PC-9 (cell line): Measurements from ENCODE around the gene CTNNAL1. TPM values are rescaled to one million over a fixed set of nuclear protein-coding genes. Genes with fewer than 3 reads are reported as not detected.

Source experiments
- BruUV-seq: library from RNA; stranded (reverse); fragments of 400-500 nt; replicated peaks from 2 replicates; lab custom pipeline; 2021; lab: Mats Ljungman, UMichigan
- CTCF ChIA-PET: fragments of 300-600 bp; sonication (Branson Sonifier 250); formaldehyde crosslinking; loops from one replicate; lab custom pipeline; 2022; ENCODE audit warnings: antibody characterized with exemption; lab: Charles Lee
- POLR2A ChIA-PET: fragments of 300-600 bp; sonication (Branson Sonifier 250); formaldehyde crosslinking; loops from one replicate; lab custom pipeline; 2022; ENCODE audit warnings: antibody characterized with exemption; ENCODE audit not compliant: unreplicated experiment; lab: Charles Lee
- DNase-seq, 2 experiments: peaks; one replicate each; pipeline versions ENCODE4 v3.0.0 to v3.0.0-alpha.2; 2015 to 2022; ENCODE audit warnings: mixed read lengths in 1 of 2
- H2AFZ ChIP-seq: fragments of 200-600 bp; sonication (generic); 2 replicates; pipeline ENCODE4 v1.8.1; 2017; ENCODE audit warnings: antibody characterized with exemption
- H3F3A ChIP-seq: fragments of 200-600 bp; sonication (generic); 2 replicates; pipeline ENCODE4 v1.8.1; 2017; ENCODE audit warnings: antibody characterized with exemption, mild to moderate bottlenecking, low read depth; ENCODE audit not compliant: insufficient read depth
- H3K27ac ChIP-seq: fragments of 200-600 bp; sonication (generic); 2 replicates; pipeline ENCODE4 v1.6.1; 2016; ENCODE audit warnings: mixed run types
- H3K27me3 ChIP-seq: fragments of 200-600 bp; sonication (generic); 2 replicates; pipeline ENCODE4 v1.6.1; 2016; ENCODE audit warnings: low read depth, mixed run types; ENCODE audit not compliant: insufficient read depth
- H3K36me3 ChIP-seq: fragments of 200-600 bp; sonication (generic); 2 replicates; pipeline ENCODE4 v1.6.1; 2016; ENCODE audit warnings: low read depth, mixed run types
- H3K4me1 ChIP-seq: fragments of 200-600 bp; sonication (generic); replicated peaks from 2 replicates; pipeline ENCODE4 v1.6.1; 2016; ENCODE audit warnings: mixed run types; ENCODE audit not compliant: insufficient read depth
- H3K4me2 ChIP-seq: fragments of 200-600 bp; sonication (generic); 2 replicates; pipeline ENCODE4 v1.6.1; 2017; ENCODE audit warnings: mixed run types
- H3K4me3 ChIP-seq: fragments of 200-600 bp; sonication (generic); 2 replicates; pipeline ENCODE4 v1.6.1; 2016; ENCODE audit warnings: mixed run types
- H3K79me2 ChIP-seq: fragments of 200-600 bp; sonication (generic); 2 replicates; pipeline ENCODE4 v1.6.1; 2017; ENCODE audit warnings: low read depth, mixed run types
- H3K9me2 ChIP-seq: fragments of 200-600 bp; sonication (generic); 2 replicates; pipeline ENCODE4 v1.8.1; 2017; ENCODE audit warnings: mild to moderate bottlenecking; ENCODE audit not compliant: insufficient read depth
- H3K9me3 ChIP-seq: fragments of 200-600 bp; sonication (generic); 2 replicates; pipeline ENCODE4 v1.8.1; 2016; ENCODE audit warnings: low read depth; ENCODE audit not compliant: insufficient read depth
- H4K20me1 ChIP-seq: fragments of 200-600 bp; sonication (generic); 2 replicates; pipeline ENCODE4 v1.8.1; 2017; ENCODE audit not compliant: insufficient read depth
- CTCF ChIP-seq: fragments of 200-600 bp; sonication (generic); conservative IDR thresholded peaks from 2 replicates; pipeline ENCODE4 v1.6.1; 2017; ENCODE audit warnings: mixed run types, antibody characterized with exemption, mild to moderate bottlenecking, moderate library complexity
- EZH2 ChIP-seq: fragments of 200-600 bp; sonication (generic); IDR thresholded peaks from 2 replicates; pipeline ENCODE4 v1.8.0; 2017; ENCODE audit warnings: antibody characterized with exemption, low read depth
- intact Hi-C: fragments of 100-400 bp; cut with micrococcal nuclease; formaldehyde crosslinking; loops from one replicate; pipeline ENCODE4 v1.10.0; 2022; ENCODE audit not compliant: unreplicated experiment
- total RNA-seq: library from RNA; stranded (reverse); gene quantifications from 2 replicates; pipeline ENCODE4 v1.2.3, GENCODE V29; 2021

Gene CTNNAL1
- total RNA-seq, 1 experiment from 2014 or later = 71.3 TPM

DNA sequence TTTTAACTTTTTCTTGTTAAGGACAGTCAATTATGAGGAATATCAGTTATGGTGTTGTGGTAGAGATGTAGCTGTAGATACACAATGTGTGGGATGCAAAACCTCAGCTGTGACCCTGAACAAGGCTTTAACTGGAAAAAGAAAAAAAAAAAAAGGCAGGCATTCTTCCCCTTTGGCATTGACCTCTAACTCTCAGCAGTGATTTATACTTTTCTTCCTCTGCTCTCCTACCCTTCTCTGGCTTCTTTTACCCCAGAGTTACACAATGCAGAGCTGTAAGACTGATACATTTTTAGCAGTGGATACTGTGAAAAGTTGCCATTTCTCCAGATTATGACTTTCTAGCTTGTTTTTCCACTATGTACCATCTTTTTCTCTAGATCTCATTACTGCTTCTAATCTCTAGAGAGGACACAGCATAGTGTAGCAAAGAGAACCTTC, 2.0 kb downstream of the CTNNAL1 start:
- BruUV-seq = no TSS peak
- POLR2A ChIA-PET = no interaction called here
- H3K4me2 ChIP-seq = peak overlapping the region; percentile 83
- CTCF ChIA-PET = no interaction called here
- intact Hi-C loops = loop anchor here (5.0 kb wide), 2 partner anchors 91 to 306 kb away; no protein-coding TSS in a partner anchor
- peak overlapping the region; percentile 72; the same call in 1 of the 2 replicates for H3K4me3 ChIP-seq
- peaks cover 47% of the 10 kb centered on the region for H3F3A ChIP-seq
- H3K79me2 ChIP-seq = peaks cover 61% of the 10 kb centered on the region
- no peak for DNase-seq
- H4K20me1 ChIP-seq = peaks cover 5% of the 10 kb centered on the region; the same call in 1 of the 2 replicates
- no peaks in the 10 kb centered on the region for H3K9me2 ChIP-seq
- peaks cover 56% of the 10 kb centered on the region for H3K4me1 ChIP-seq
- H3K36me3 ChIP-seq = peaks cover 7% of the 10 kb centered on the region; the same call in 1 of the 2 replicates
- peak overlapping the region; percentile 77 for H3K27ac ChIP-seq
- H3K27me3 ChIP-seq = no peaks in the 10 kb centered on the region
- no peak overlapping the region for H2AFZ ChIP-seq
- no peaks in the 10 kb centered on the region for H3K9me3 ChIP-seq
- TF ChIP-seq CTCF = no peak
- TF ChIP-seq EZH2 = no peak

GRCh38 chr9:109010746-109011145, 2.6 kb downstream of the CTNNAL1 start:
- no peaks in the 10 kb centered on the region for H3K27me3 ChIP-seq
- BruUV-seq = no TSS peak
- H3K27ac ChIP-seq = no peak overlapping the region; the same call in 1 of the 2 replicates
- peaks cover 66% of the 10 kb centered on the region for H3K79me2 ChIP-seq
- H2AFZ ChIP-seq = no peak overlapping the region
- peak overlapping the region; percentile 72; the same call in 1 of the 2 replicates for H3K4me3 ChIP-seq
- H3K4me2 ChIP-seq = peak overlapping the region; percentile 83
- H3K4me1 ChIP-seq = peaks cover 51% of the 10 kb centered on the region
- peaks cover 5% of the 10 kb centered on the region; the same call in 1 of the 2 replicates for H4K20me1 ChIP-seq
- no peaks in the 10 kb centered on the region for H3K9me2 ChIP-seq
- intact Hi-C loops = loop anchor here (5.0 kb wide), 2 partner anchors 92 to 307 kb away; no protein-coding TSS in a partner anchor
- H3K36me3 ChIP-seq = peaks cover 8% of the 10 kb centered on the region; the same call in 1 of the 2 replicates
- CTCF ChIA-PET = no interaction called here
- POLR2A ChIA-PET = no interaction called here
- peaks cover 1% of the 10 kb centered on the region; the same call in 1 of the 2 replicates for H3K9me3 ChIP-seq
- peak; percentile 33 to 46 for DNase-seq
- TF ChIP-seq CTCF (no peak), EZH2 (no peak)
- H3F3A ChIP-seq = peaks cover 42% of the 10 kb centered on the region

DNA sequence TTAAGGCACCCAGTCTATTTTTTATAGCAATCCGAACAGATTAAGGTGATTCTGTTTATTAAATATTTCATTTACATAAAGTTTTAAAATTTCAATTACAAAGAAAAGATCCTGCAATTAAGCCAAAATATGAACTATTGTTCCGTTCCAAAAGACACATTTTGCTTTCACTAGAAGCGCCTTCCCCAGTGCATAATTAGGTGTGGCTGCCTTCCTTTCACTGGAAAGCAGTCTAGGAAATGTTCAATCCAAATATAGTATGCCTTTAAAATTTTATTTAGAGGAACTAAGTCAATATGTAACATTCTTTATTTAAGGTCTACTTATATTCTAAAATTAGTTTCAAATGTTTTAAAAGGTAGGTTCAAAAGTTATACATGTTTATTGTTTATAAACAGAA, 7.6 kb downstream of the CTNNAL1 start:
- no TSS peak for BruUV-seq
- H3K79me2 ChIP-seq = peaks cover 79% of the 10 kb centered on the region
- H3K4me2 ChIP-seq = no peak overlapping the region
- DNase-seq = no peak
- ChIA-PET POLR2A (no interaction called here), CTCF (no interaction called here)
- H3K27ac ChIP-seq = no peak overlapping the region
- H3K27me3 ChIP-seq = no peaks in the 10 kb centered on the region
- intact Hi-C loops = no loop called here
- peaks cover 18% of the 10 kb centered on the region for H3K9me3 ChIP-seq
- H3K4me1 ChIP-seq = peaks cover 26% of the 10 kb centered on the region
- TF ChIP-seq CTCF = no peak
- TF ChIP-seq EZH2 = no peak
- no peaks in the 10 kb centered on the region for H4K20me1 ChIP-seq
- H3K9me2 ChIP-seq = no peaks in the 10 kb centered on the region
- H3F3A ChIP-seq = peaks cover 17% of the 10 kb centered on the region; the same call in 1 of the 2 replicates
- H3K36me3 ChIP-seq = peaks cover 26% of the 10 kb centered on the region
- no peak overlapping the region for H3K4me3 ChIP-seq
- H2AFZ ChIP-seq = no peak overlapping the region
